Measurements from ENCODE around the gene TOE1. TPM values are rescaled to one million over a fixed set of nuclear protein-coding genes. Genes with fewer than 3 reads are reported as not detected.

The TOE1 gene
- total and polyA plus RNA-seq, 2 donors (not counting 1 experiment from before 2014, with no cell fraction given) = 9.0 to 12.1 TPM

DNA sequence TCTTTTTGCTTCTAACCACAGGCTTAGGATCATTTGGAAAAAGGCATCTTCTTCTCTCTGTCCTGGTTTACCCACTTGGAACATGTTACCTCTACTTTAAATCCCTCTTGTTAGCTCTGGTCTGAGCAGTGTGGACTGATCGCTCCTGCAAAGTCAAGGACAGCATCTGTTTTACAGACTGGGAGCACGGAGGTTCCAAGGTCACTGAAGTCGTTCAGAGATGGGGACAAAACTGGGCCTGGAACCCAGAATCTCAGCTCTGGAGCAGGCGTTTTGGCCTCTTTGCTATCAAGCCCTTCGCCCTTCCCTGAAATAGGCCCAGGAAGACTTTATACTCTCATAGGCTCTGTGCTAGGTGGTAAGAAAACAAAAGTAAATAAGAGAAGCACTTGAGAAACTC, 11.5 kb downstream of the TOE1 start:
- no peak overlapping the region for H2AFZ ChIP-seq (ENCODE audit: low read length)

DNA sequence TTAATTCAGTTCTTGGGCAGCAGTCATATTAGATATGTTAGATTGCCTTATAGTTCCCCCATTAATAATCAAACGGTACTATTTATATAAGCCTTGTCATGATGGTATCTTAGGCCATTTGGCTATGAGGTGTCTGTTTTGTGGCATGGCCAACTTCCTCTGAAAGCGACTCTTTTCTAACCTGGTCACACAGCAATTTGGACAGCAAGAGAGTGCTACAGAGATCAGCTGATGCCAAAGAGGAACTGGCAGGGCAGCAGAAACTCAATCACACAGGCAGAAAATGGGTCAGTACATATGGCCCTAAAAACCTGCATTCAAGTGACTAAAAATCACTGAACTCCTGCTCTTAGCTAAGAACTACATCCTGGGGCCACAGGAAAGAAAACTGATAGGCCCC, 13.7 kb downstream of the TOE1 start:
- no peaks in the 10 kb centered on the region for H3K9me3 ChIP-seq (ENCODE audit: control insufficient read depth, insufficient read depth, low read depth, low read length)
- H3K9ac ChIP-seq (ENCODE audit: insufficient read depth, low read length) = no peak overlapping the region
- no peak for DNase-seq (ENCODE audit: low read depth in 2 of 2)
- no peaks in the 10 kb centered on the region for H3K4me1 ChIP-seq (ENCODE audit: control insufficient read depth, extremely low read depth, insufficient read depth, low read length)
- no peaks in the 10 kb centered on the region for H3K79me2 ChIP-seq (ENCODE audit: control insufficient read depth, insufficient read depth, low read length)
- no peaks in the 10 kb centered on the region for H3K27me3 ChIP-seq (ENCODE audit: control insufficient read depth, insufficient read depth, low read length)
- H4K20me1 ChIP-seq (ENCODE audit: control insufficient read depth, extremely low read depth, insufficient read depth, low read length) = no peaks in the 10 kb centered on the region
- H3K36me3 ChIP-seq (ENCODE audit: control insufficient read depth, insufficient read depth, low read length) = no peaks in the 10 kb centered on the region
- H3K4me2 ChIP-seq (ENCODE audit: extremely low read depth, insufficient read depth, low read length) = no peak overlapping the region
- TF ChIP-seq, protein P1, sequence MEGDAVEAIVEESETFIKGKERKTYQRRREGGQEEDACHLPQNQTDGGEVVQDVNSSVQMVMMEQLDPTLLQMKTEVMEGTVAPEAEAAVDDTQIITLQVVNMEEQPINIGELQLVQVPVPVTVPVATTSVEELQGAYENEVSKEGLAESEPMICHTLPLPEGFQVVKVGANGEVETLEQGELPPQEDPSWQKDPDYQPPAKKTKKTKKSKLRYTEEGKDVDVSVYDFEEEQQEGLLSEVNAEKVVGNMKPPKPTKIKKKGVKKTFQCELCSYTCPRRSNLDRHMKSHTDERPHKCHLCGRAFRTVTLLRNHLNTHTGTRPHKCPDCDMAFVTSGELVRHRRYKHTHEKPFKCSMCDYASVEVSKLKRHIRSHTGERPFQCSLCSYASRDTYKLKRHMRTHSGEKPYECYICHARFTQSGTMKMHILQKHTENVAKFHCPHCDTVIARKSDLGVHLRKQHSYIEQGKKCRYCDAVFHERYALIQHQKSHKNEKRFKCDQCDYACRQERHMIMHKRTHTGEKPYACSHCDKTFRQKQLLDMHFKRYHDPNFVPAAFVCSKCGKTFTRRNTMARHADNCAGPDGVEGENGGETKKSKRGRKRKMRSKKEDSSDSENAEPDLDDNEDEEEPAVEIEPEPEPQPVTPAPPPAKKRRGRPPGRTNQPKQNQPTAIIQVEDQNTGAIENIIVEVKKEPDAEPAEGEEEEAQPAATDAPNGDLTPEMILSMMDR (conservative IDR thresholded peaks at IDR 0.05 in 1 of 2, IDR thresholded peaks at IDR 0.05 in 1 of 2; ENCODE audit: low read depth in 1 of 2, low read length in 2 of 2) = no peak
- no peak overlapping the region for H3K4me3 ChIP-seq (replicated peaks in 1 of 4; ENCODE audit: control extremely low read depth in 1 of 4, insufficient read depth in 1 of 4, low read depth in 3 of 4, low read length in 4 of 4)
- no peak overlapping the region for H2AFZ ChIP-seq (ENCODE audit: low read length)
- H3K27ac ChIP-seq (ENCODE audit: insufficient read depth, low read length) = no peak overlapping the region

More for the DNA sequence above, 11.5 kb downstream of the TOE1 start:
- peaks cover 6% of the 10 kb centered on the region for H3K4me1 ChIP-seq (ENCODE audit: control insufficient read depth, extremely low read depth, insufficient read depth, low read length)
- H3K36me3 ChIP-seq (ENCODE audit: control insufficient read depth, insufficient read depth, low read length) = no peaks in the 10 kb centered on the region
- no peaks in the 10 kb centered on the region for H4K20me1 ChIP-seq (ENCODE audit: control insufficient read depth, extremely low read depth, insufficient read depth, low read length)
- no peak overlapping the region for H3K9ac ChIP-seq (ENCODE audit: insufficient read depth, low read length)
- H3K4me2 ChIP-seq (ENCODE audit: extremely low read depth, insufficient read depth, low read length) = no peak overlapping the region
- TF ChIP-seq, protein P1 (conservative IDR thresholded peaks at IDR 0.05 in 1 of 2, IDR thresholded peaks at IDR 0.05 in 1 of 2; ENCODE audit: low read depth in 1 of 2, low read length in 2 of 2) = no peak
- H3K4me3 ChIP-seq (replicated peaks in 1 of 4; ENCODE audit: control extremely low read depth in 1 of 4, insufficient read depth in 1 of 4, low read depth in 3 of 4, low read length in 4 of 4) = no peak overlapping the region
- H3K27ac ChIP-seq (ENCODE audit: insufficient read depth, low read length) = no peak overlapping the region
- H3K9me3 ChIP-seq (ENCODE audit: control insufficient read depth, insufficient read depth, low read depth, low read length) = no peaks in the 10 kb centered on the region
- no peak for DNase-seq (ENCODE audit: low read depth in 2 of 2)
- H3K27me3 ChIP-seq (ENCODE audit: control insufficient read depth, insufficient read depth, low read length) = no peaks in the 10 kb centered on the region
- H3K79me2 ChIP-seq (ENCODE audit: control insufficient read depth, insufficient read depth, low read length) = no peaks in the 10 kb centered on the region

GRCh38 chr1:45354838-45355237, 14.9 kb downstream of the TOE1 start:
- H2AFZ ChIP-seq (ENCODE audit: low read length) = no peak overlapping the region
- TF ChIP-seq, protein P1 (conservative IDR thresholded peaks at IDR 0.05 in 1 of 2, IDR thresholded peaks at IDR 0.05 in 1 of 2; ENCODE audit: low read depth in 1 of 2, low read length in 2 of 2) = no peak
- TF ChIP-seq EZH2 (IDR thresholded peaks at IDR 0.05; ENCODE audit: low read length, missing control alignments) = no peak

More at GRCh38 chr1:45354838-45355237, 14.9 kb downstream of the TOE1 start:
- no peak overlapping the region for H3K9ac ChIP-seq (ENCODE audit: insufficient read depth, low read length)
- no peaks in the 10 kb centered on the region for H3K79me2 ChIP-seq (ENCODE audit: control insufficient read depth, insufficient read depth, low read length)
- no peak overlapping the region for H3K27ac ChIP-seq (ENCODE audit: insufficient read depth, low read length)
- H3K4me1 ChIP-seq (ENCODE audit: control insufficient read depth, extremely low read depth, insufficient read depth, low read length) = no peaks in the 10 kb centered on the region
- DNase-seq (ENCODE audit: low read depth in 2 of 2) = no peak
- H3K9me3 ChIP-seq (ENCODE audit: control insufficient read depth, insufficient read depth, low read depth, low read length) = no peaks in the 10 kb centered on the region
- no peaks in the 10 kb centered on the region for H3K36me3 ChIP-seq (ENCODE audit: control insufficient read depth, insufficient read depth, low read length)
- H3K4me2 ChIP-seq (ENCODE audit: extremely low read depth, insufficient read depth, low read length) = no peak overlapping the region
- H4K20me1 ChIP-seq (ENCODE audit: control insufficient read depth, extremely low read depth, insufficient read depth, low read length) = no peaks in the 10 kb centered on the region
- no peaks in the 10 kb centered on the region for H3K27me3 ChIP-seq (ENCODE audit: control insufficient read depth, insufficient read depth, low read length)
- H3K4me3 ChIP-seq (replicated peaks in 1 of 4; ENCODE audit: control extremely low read depth in 1 of 4, insufficient read depth in 1 of 4, low read depth in 3 of 4, low read length in 4 of 4) = no peak overlapping the region
